GM12878 (cell line): ENCODE measurements around the gene DEXI.

Experiments
- CTCF ChIP-seq, 3 experiments: IDR thresholded peaks in 2 of 3; conservative IDR thresholded peaks in 1 of 3; 2 replicates each; pipeline ENCODE4 v1.5.1; 2011; ENCODE audit warnings: low read depth in 3 of 3, low read length in 3 of 3, mild to moderate bottlenecking in 3 of 3, control low read depth in 2 of 3, moderate library complexity in 2 of 3, inconsistent platforms in 1 of 3, mixed read lengths in 1 of 3; ENCODE audit not compliant: control insufficient read depth in 2 of 3, insufficient read depth in 1 of 3; ENCODE audit errors: extremely low read depth in 1 of 3
- EP300 ChIP-seq, 2 experiments: fragments of 150-350 bp in 1 of 2; IDR thresholded peaks; 2 replicates each; pipeline ENCODE4 v1.6.1; 2011 to 2012; ENCODE audit warnings: low read depth in 2 of 2, low read length in 2 of 2, borderline replicate concordance in 1 of 2, improper control_type of control experiment in 1 of 2, inconsistent platforms in 1 of 2; ENCODE audit not compliant: control insufficient read depth in 1 of 2
- EZH2 ChIP-seq: IDR thresholded peaks from 2 replicates; pipeline ENCODE4 v1.6.1; 2012; ENCODE audit warnings: low read depth, mild to moderate bottlenecking, control low read depth, inconsistent platforms, low read length, borderline replicate concordance; ENCODE audit not compliant: control insufficient read depth
- POLR2A ChIP-seq: IDR thresholded peaks from 2 replicates; pipeline ENCODE4 v1.6.1; 2011; ENCODE audit warnings: low read depth, mild to moderate bottlenecking, low read length

- TF ChIP-seq CTCF (IDR thresholded peaks at IDR 0.05 in 2 of 3, conservative IDR thresholded peaks at IDR 0.05 in 1 of 3; ENCODE audit: control insufficient read depth in 2 of 3, extremely low read depth in 1 of 3, insufficient read depth in 1 of 3, low read depth in 3 of 3, low read length in 3 of 3) (no peak), POLR2A (peak; percentile 54; the same call in 1 of the 2 replicates), EZH2 (no peak), EP300 (IDR thresholded peaks at IDR 0.05; ENCODE audit: borderline replicate concordance in 1 of 2, control insufficient read depth in 1 of 2, low read depth in 2 of 2, low read length in 2 of 2) (no peak)
Observed at GRCh38 chr16:10927497-10928112, 14.7 kb downstream of the DEXI start.
